ENCODE results near the gene PRKCH. TPM values are rescaled to one million over a fixed set of nuclear protein-coding genes. Genes with fewer than 3 reads are reported as not detected.

The PRKCH gene
- total and polyA plus RNA-seq, 9 of the 15 experiments (the other 6 are each of a cell fraction or from before 2014, with no cell fraction given) = 0.61 to 4.4 (median 4.0) TPM

DNA sequence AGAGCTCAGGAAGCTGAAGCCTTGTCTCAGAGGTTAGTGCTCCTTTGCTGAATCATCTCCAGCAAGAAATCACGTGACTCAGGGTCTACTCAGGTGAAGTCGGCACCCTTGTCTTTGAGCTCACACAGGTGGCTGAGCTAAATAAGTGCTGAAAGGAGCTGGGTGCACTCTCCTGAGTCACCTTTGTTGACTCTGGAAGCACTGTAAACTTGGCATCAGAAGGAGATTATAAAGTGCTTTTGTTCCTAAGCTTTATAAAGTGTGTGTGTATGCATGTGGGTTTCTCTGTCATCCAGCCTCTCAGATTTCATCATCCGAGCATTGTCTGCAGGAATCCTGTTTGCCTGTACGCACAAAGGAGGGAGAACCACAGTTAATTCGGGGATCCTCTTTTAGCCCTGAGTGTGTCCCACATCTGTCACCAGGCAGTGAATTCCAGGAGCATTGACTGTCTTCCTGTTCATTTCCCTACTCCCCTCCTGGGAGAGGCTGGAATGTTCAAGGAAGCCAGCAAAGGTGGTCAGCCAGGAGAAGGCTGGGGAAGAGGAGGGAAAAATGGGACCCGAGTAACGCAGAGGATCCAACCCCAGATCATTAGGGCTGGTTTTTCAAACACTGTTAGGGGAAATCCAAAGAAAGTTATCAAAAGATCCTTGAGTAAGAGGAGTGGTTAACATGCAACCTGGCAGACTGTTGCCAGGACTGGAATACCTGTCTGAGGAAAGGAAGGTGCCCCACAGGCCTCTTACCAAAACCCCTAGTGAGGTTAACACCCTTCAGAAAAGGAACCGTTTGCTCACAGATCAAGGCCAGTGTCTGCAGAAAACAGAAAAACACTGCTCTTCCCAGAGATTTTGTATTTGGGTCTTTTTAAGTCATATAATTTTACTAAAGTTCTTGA is 216.4 kb downstream of the PRKCH start:
- no peak overlapping the region for H3K9ac ChIP-seq (ENCODE audit: insufficient read depth in 1 of 2, low read depth in 2 of 2, low read length in 2 of 2)
- H3K4me3 ChIP-seq = no peak overlapping the region
- ATAC-seq = peak; percentile 89
- no peak overlapping the region for H3K27ac ChIP-seq (ENCODE audit: extremely low read depth, low read depth, low read length)
- in situ Hi-C loops (cut with MboI) = no loop called here
- intact Hi-C loops (cut with micrococcal nuclease) = no loop called here
- H2AFZ ChIP-seq (ENCODE audit: low read depth, low read length) = peak overlapping the region; percentile 59
- peak in 3 of 4 experiments; percentile 7 to 27 (median 10) for DNase-seq (ENCODE audit: extremely low read depth in 1 of 4, low spot score in 3 of 4)
- no peaks in the 10 kb centered on the region for H3K9me3 ChIP-seq (replicated peaks; ENCODE audit: control insufficient read depth, insufficient read depth, low read depth, low read length)
- H3K4me1 ChIP-seq (replicated peaks in 1 of 2; ENCODE audit: control insufficient read depth in 2 of 2, insufficient read depth in 2 of 2, low read length in 2 of 2) = peaks cover 0 to 11% of the 10 kb centered on the region in 2 experiments; a peak in 2 of 5 replicates
- POLR2A ChIA-PET = interaction anchor here (0.6 to 1.2 kb wide), 3 partner anchors 14 to 233 kb away, joined by 3 to 10 read pairs (median 4); no protein-coding TSS in a partner anchor
- no TSS peak for BruUV-seq (replicated peaks)
- peak overlapping the region; percentile 55 for H3K4me2 ChIP-seq (ENCODE audit: insufficient read depth, low read length)
- no peaks in the 10 kb centered on the region for H3K9me1 ChIP-seq (ENCODE audit: control insufficient read depth, insufficient read depth, low read length)
- CTCF ChIA-PET (ENCODE audit: low intra/inter-chr PET ratio) = no interaction called here
- peak; percentile 42 for FAIRE-seq
- H3K36me3 ChIP-seq (ENCODE audit: control insufficient read depth, insufficient read depth, low read length) = no peaks in the 10 kb centered on the region
- H4K20me1 ChIP-seq (replicated peaks; ENCODE audit: control insufficient read depth, insufficient read depth, low read length) = no peaks in the 10 kb centered on the region
- H3K79me2 ChIP-seq (ENCODE audit: control insufficient read depth, insufficient read depth, low read length) = no peaks in the 10 kb centered on the region
- WGBS (ENCODE audit: insufficient coverage, low coverage, missing lambda C conversion rate) = 10% methylated on average over 5 of the region's 8 CpGs
- no peaks in the 10 kb centered on the region for H3K27me3 ChIP-seq (ENCODE audit: control insufficient read depth in 2 of 2, insufficient read depth in 2 of 2, low read length in 2 of 2)
- TF ChIP-seq CXXC5 (CRISPR knock-in tag; IDR thresholded peaks at IDR 0.05) (0 out of 2 replicates have a peak, but pooled peaks have one; percentile 39), MAFG (tag; conservative IDR thresholded peaks at IDR 0.05) (peak; percentile 68), EP400 (IDR thresholded peaks at IDR 0.05) (peak; percentile 46), BACH1 (tag; IDR thresholded peaks at IDR 0.05) (0 out of 2 replicates have a peak, but pooled peaks have one; percentile 28), C11orf30 (IDR thresholded peaks at IDR 0.05; ENCODE audit: low read depth) (peak; percentile 82; the same call in 1 of the 2 replicates), L3MBTL2 (IDR thresholded peaks at IDR 0.05) (peak; percentile 56), SOX6 (IDR thresholded peaks at IDR 0.05) (peak; percentile 72)
- TF ChIP-seq, protein P1, sequence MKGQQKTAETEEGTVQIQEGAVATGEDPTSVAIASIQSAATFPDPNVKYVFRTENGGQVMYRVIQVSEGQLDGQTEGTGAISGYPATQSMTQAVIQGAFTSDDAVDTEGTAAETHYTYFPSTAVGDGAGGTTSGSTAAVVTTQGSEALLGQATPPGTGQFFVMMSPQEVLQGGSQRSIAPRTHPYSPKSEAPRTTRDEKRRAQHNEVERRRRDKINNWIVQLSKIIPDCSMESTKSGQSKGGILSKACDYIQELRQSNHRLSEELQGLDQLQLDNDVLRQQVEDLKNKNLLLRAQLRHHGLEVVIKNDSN (CRISPR knock-in tag; IDR thresholded peaks at IDR 0.05) = peak; percentile 63
- TF ChIP-seq, protein P2, sequence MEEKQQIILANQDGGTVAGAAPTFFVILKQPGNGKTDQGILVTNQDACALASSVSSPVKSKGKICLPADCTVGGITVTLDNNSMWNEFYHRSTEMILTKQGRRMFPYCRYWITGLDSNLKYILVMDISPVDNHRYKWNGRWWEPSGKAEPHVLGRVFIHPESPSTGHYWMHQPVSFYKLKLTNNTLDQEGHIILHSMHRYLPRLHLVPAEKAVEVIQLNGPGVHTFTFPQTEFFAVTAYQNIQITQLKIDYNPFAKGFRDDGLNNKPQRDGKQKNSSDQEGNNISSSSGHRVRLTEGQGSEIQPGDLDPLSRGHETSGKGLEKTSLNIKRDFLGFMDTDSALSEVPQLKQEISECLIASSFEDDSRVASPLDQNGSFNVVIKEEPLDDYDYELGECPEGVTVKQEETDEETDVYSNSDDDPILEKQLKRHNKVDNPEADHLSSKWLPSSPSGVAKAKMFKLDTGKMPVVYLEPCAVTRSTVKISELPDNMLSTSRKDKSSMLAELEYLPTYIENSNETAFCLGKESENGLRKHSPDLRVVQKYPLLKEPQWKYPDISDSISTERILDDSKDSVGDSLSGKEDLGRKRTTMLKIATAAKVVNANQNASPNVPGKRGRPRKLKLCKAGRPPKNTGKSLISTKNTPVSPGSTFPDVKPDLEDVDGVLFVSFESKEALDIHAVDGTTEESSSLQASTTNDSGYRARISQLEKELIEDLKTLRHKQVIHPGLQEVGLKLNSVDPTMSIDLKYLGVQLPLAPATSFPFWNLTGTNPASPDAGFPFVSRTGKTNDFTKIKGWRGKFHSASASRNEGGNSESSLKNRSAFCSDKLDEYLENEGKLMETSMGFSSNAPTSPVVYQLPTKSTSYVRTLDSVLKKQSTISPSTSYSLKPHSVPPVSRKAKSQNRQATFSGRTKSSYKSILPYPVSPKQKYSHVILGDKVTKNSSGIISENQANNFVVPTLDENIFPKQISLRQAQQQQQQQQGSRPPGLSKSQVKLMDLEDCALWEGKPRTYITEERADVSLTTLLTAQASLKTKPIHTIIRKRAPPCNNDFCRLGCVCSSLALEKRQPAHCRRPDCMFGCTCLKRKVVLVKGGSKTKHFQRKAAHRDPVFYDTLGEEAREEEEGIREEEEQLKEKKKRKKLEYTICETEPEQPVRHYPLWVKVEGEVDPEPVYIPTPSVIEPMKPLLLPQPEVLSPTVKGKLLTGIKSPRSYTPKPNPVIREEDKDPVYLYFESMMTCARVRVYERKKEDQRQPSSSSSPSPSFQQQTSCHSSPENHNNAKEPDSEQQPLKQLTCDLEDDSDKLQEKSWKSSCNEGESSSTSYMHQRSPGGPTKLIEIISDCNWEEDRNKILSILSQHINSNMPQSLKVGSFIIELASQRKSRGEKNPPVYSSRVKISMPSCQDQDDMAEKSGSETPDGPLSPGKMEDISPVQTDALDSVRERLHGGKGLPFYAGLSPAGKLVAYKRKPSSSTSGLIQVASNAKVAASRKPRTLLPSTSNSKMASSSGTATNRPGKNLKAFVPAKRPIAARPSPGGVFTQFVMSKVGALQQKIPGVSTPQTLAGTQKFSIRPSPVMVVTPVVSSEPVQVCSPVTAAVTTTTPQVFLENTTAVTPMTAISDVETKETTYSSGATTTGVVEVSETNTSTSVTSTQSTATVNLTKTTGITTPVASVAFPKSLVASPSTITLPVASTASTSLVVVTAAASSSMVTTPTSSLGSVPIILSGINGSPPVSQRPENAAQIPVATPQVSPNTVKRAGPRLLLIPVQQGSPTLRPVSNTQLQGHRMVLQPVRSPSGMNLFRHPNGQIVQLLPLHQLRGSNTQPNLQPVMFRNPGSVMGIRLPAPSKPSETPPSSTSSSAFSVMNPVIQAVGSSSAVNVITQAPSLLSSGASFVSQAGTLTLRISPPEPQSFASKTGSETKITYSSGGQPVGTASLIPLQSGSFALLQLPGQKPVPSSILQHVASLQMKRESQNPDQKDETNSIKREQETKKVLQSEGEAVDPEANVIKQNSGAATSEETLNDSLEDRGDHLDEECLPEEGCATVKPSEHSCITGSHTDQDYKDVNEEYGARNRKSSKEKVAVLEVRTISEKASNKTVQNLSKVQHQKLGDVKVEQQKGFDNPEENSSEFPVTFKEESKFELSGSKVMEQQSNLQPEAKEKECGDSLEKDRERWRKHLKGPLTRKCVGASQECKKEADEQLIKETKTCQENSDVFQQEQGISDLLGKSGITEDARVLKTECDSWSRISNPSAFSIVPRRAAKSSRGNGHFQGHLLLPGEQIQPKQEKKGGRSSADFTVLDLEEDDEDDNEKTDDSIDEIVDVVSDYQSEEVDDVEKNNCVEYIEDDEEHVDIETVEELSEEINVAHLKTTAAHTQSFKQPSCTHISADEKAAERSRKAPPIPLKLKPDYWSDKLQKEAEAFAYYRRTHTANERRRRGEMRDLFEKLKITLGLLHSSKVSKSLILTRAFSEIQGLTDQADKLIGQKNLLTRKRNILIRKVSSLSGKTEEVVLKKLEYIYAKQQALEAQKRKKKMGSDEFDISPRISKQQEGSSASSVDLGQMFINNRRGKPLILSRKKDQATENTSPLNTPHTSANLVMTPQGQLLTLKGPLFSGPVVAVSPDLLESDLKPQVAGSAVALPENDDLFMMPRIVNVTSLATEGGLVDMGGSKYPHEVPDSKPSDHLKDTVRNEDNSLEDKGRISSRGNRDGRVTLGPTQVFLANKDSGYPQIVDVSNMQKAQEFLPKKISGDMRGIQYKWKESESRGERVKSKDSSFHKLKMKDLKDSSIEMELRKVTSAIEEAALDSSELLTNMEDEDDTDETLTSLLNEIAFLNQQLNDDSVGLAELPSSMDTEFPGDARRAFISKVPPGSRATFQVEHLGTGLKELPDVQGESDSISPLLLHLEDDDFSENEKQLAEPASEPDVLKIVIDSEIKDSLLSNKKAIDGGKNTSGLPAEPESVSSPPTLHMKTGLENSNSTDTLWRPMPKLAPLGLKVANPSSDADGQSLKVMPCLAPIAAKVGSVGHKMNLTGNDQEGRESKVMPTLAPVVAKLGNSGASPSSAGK (IDR thresholded peaks at IDR 0.05) = peak; percentile 58
